COLO829 (cell line): Measurements from ENCODE around the gene NLN.
A peak's percentile ranks its signal among the peaks of the same experiment; 100 is the strongest.

Experiments used
- DNase-seq: peaks from one replicate; pipeline ENCODE4 v3.0.0; 2012; ENCODE audit warnings: low spot score

NLN gene

DNA sequence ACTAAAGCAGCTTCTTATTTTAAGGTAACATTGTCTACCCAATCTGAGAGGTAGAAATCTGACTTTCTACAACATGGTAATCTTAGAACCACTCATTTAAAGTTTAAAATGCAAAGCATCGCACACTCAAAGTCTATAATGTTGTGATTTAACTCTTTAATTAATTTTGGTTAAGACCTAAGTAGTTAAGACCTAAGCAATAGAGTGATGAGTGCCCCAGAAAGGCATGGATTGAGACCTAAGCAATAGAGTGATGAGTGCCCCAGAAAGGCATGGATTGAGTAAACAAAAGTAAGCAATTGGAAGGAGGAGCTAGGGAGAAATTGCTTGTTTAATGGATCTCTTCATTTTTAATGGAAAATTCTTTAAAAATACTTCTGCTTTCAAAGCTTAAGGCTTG lies 86.8 kb downstream of the NLN start:
- DNase-seq: no peak

DNA sequence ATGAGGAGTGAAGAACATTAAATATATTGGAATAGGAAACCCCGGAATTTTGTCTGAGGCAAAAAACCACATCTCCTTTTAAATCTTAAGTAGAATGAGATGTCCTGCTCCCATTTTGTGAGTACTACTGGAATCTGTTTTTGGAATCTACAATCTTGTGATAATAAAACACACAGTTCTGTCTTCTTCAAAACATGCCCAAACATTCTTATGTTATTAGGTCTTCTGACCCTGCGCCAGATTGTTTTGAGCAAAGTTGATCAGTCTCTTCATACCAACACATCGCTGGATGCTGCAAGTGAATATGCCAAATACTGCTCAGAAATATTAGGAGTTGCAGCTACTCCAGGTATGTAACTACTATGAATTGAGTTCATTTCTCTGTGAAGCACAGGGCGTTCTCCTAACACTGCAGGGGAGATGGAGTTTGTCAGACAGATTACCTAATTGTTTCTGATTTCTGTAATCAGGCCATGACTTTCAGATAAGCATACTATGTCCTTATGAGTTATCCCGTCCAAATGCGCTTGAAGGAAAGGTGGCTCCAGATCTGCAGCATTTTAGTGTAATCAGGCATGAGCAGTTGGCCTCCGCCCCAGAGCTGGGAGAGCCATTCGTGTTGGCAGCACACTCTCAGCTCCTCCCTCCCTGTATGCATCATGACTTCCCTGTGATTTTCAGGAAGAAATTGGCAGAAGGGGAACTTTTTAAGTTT lies 88.0 kb downstream of the NLN start:
- no peak for DNase-seq

DNA sequence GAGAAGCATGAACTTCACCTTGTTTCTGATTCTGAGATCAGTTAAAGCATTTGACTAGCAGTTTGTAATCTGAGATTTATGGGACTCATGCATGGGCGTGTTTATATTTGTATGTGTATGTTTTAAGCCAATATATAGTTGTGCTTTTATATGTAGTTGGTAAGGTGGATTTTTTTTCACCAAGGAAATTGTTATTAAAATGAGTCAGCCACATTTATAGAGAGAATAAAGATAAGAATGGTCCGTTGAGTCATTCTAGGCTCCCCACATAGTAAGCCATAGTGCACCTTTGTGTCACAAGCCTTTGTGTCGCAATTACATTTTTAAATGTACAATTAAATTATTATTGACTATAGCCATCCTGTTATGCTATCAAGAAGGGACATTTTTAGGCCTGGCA lies 89.0 kb downstream of the NLN start:
- DNase-seq: no peak

DNA sequence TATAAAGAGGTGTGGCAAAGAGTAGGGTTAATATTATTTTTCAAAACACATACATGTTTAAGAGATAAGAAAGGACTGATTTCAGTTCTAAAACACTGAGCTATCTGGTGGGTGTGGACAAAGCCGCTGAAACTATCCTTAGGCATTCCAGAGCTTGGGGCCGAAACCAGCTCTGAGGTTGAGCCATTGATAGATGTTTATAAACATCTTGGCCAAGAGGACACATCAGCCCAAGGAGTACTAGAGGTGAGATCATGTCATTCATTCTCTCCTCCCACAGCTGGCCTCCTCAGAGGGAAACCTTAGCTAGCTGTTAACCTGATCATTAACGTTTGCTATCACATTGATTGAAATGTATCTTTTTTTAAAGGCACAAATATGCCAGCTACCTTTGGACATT lies 89.9 kb downstream of the NLN start:
- DNase-seq: no peak

DNA sequence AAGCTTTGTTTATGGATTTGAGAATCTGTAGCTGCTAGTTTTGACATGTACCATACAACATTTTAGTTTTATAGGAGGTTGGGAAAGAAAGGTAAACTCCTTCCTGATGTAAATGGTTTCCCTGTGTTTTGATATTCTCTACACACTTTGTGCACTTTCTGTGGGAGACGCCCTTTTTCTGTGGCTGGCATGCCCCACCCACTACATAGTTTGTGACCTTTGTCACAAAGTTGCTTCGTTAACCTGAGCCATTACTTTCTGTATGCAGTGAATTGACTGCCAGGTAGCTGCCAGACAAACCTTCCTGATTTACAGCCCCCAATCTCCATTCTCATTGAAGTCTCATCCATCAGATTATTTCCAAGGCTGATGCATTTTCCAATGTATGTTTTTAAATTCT lies 90.6 kb downstream of the NLN start:
- no peak for DNase-seq

DNA sequence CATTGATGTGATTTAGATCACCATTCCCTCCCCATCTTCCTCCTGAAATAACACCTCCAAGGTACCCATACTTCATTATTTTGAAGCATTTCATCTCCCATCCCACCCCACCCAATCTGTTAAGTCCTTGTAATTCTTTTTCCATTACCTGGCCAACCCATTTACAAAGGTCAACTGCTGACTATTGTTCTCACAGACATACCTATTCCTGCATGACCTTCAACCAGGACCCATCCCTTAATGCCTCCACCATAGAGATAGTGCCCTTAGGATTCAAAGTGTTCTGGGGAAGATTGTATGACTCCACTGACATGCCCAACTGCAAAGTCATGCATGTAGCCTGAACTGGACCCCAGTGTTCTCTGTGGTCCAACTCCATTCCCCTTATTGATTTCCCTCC lies 91.2 kb downstream of the NLN start:
- DNase-seq: no peak

DNA sequence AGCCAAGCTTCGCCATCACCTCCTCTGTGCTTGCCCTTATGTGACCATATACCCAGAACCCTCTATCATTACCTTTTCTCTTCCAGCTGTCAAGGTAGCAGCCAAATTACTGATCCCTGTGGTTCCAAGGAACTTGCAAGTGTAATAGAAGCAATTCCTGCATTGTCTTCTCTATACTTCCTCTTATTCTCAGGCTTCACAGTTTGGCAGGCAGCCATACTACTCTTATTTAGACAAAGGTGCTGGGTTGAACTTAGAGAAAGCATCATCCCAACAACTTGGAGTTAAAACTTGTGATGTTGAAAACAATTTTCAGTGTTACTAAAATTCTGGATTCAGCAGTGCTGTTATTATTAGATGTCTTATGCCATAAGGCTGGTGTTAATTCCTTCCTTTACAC lies 93.2 kb downstream of the NLN start:
- DNase-seq: no peak

DNA sequence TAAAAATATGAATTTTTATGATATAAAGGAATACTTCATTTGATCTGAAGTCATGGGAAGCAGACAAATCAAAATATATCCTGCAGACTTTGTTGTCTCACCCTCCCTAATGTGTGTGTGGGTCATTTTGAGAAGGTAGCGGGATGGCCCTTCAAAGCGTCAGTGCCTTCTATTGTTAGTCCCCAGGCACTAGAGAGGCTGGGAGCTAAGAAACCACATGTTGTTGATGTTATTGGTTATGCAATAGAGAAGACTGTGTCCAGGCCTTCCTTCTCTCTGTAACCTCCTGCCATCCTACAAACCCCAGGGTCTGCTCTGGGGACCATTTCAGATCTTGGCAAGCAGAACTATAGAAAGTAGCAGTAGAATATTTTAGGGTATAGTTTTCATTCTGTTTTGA lies 94.7 kb downstream of the NLN start:
- DNase-seq: no peak

DNA sequence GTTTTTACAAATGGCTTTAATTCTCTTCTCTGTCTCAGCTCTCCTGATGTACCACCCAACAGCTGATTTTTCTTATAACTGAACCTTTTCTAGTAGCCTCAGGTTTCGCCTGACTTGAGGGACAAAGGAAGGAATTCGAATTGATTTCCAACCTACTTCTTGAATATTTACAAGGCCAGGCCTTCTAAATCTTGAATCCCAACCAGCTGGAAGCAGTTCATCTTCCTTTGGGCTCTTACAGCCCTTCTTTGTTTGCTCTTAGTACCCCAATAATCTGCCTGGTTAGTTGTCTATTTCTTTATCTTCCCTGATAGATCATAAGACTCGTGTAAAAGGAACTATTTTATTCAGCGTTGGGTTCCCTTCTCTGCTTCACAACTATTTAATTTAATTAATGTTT lies 95.9 kb downstream of the NLN start:
- DNase-seq: no peak

DNA sequence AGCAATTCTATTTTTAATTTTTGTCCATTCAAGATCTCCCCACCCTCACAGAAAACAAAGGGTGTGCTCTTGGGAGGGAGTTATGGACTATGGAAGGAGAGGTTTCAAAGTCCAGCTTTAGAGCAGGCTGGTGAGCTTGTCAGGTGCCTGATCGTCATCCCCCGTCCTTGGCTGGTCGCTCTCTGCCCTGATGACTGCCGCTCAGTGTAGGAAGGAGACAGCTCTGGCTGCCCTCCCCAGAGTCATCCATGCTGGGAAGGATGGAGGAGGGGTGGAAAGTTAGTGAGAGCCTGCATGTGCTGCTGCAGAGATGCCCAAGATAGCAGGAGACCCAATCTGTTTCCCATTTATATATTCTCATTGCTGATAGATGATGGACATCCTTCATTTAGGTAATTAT lies 96.6 kb downstream of the NLN start:
- DNase-seq: no peak

DNA sequence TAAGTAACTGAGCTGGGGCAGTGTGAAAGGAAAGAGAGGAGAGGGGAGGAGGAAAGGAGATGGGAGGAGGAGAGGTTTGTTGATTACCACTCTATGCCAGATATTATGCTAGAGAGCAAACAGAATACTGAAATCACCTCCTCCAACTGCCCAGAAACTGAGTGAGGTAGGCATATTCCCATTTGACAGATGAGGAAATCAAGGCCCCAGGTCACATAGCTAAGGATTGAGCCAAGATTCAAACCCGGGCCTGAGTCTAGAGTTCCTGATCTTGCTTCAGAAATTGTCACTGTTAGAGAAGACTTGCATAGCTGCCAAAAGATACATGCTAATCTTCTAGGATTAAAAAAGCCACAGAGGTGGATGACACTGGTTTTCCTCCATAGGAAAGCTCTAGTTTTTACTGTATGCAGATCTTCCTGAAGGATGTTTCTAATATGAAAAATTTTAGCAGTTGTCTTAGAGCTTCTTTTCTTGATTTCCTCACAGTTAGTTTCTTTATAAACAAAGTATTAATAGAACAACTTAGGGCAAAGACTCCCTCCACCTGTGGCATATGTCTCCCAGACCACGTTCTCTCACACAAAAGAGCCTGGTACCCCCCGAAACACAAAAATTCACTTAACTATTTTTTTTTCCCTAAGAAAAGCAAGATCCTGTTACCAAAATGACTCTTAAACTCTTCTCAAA lies 97.4 kb downstream of the NLN start:
- DNase-seq: no peak

DNA sequence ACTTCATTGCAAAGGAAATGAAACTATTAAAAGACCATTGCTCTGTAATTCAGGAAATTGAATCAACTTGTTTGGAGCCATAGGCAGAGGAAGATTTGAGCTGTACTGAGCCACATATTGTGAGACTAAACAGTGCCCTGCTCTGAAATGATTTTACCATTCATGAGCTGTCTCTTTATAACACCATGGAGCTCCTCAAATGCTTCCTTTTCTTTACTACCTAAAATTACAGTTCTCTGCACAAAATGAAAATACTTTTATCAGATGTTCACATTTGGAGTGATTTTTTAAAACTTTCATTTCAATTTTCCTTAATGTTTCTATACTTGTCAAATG lies 97.9 kb downstream of the NLN start:
- DNase-seq: no peak

DNA sequence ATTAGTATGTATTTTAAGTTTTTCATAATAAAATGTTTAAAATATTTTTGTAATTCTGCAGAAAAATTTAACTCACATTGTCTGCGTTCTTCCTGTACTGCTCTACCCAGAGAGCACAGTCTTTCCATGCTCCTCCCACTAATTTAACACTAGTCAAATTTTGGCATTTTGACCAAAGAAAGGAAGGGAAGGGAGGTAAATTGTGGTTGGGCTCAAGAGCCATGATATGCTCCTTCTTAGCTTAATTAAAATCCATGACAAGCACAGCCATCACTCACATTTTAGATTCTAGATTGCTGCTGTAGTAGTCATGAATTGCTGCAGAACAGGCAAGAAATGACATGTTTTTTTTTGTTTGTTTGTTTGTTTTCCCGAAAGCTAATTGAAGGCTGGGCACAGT lies 98.4 kb downstream of the NLN start:
- no peak for DNase-seq

DNA sequence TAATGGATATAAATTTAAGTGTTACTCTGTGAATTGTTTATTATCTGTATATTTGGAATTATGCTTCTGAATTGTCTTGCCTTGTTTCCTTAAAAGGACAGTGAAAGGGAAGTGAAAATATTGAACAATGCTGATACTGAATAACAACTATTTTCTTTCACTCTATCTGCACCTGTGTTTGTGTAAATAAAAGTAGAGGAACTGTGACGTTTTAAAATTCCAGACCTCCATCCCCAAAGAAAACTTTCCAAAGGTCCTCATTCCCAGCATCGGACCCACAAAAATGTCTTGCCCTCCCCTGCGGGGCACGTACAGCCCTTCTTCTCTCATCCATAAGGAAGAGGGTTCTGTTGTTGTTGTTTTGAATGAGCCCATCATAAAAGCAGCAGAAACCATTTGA lies 100.0 kb downstream of the NLN start:
- DNase-seq: no peak

DNA sequence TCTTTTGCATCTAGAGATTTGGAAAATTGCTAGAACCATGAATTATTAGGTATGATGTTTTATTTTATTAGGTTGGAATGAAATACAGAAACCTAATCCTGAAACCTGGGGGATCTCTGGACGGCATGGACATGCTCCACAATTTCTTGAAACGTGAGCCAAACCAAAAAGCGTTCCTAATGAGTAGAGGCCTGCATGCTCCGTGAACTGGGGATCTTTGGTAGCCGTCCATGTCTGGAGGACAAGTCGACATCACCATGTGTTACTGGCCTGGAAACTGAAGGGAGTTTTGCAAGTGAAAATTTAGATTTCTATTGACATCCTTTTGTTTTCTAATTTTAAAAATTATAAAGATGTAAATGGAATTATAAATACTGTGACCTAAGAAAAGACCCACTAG lies 100.7 kb downstream of the NLN start:
- DNase-seq: no peak

DNA sequence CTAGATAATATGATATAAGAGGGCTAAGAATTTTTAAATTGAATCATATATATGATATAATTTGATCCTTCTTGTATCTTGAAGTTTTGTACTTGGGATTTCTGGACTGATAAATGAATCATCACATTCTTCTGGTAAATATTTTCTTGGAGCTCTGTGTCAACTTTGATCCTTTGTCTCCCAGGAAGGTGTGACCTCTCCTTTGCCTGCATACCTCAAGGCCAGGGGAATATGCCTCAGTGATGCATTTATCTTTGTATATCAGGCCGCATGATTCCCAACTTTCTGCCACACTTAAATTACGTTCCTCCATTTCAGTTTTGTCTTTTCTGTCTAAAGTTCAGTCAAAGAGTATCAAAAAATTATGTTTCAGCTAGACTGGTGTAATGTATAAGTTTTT lies 101.2 kb downstream of the NLN start:
- DNase-seq: no peak

DNA sequence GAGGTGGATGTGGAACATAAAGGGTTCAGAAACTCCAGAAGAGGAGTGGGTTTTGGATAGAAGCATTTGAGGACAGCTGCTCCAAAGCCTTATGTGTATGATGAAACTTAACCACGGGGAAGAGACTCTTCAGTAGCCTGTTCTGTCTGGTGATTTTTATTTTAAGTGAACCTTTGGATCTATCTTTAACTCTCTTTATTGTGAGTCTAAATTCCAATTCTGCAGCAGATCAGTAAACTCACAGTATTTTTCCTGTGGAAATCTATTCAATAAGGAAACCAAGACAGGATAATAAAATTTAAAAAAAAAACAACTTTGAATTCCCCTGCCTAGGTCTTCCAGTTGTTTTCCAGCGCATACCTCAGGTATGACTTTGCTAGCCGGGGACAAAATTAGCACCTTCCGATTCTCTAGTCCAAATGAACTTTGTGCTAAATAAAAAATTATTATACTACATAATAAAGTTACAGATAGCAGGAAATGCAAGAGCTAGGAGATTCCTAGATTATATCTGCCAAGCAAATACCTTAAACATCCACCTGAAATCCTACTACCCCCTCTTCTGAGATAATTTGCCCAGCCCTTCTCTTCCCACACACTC lies 101.9 kb downstream of the NLN start:
- DNase-seq: no peak

DNA sequence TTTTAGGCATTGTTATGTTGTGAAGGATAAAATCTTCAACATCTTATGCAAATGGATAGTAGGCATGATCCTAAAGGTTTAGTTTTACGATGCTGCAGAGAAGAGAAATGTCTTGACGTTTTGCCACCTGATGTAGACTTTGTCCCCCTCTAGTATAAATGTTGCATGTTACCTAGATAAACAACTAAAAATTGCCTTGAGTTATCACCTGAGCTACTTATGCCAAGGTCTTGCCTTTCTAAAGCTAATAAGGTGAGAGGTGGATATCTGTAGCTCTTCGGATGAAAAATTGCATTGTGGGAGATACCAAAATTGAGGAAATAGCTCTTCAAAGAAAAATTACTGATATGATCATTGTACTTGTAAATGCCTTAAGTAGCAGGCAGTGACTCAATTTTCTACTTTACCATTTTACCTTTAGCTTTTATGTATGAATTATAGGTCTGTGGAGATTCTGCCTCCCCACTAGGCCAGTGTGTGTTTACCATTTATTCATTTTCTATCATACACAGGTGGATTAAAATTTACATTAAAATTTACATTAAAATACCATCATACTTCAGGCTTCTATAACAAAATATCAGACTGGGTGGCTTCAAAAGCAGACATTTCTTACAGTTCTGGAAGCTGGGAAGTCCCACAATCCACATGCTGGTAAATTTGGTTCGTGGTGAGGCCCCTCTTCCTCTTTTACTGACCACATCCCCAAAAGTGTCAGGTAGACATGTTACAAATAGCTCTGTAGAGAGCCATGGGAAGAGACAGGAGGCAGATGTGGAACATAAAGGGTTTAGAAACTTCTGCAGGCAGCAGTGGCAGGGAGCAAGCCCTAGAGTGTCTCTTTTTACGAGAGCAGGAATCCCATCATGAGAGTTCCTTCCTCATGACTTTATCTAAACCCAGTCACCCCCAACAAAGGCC lies 103.7 kb downstream of the NLN start:
- no peak for DNase-seq

DNA sequence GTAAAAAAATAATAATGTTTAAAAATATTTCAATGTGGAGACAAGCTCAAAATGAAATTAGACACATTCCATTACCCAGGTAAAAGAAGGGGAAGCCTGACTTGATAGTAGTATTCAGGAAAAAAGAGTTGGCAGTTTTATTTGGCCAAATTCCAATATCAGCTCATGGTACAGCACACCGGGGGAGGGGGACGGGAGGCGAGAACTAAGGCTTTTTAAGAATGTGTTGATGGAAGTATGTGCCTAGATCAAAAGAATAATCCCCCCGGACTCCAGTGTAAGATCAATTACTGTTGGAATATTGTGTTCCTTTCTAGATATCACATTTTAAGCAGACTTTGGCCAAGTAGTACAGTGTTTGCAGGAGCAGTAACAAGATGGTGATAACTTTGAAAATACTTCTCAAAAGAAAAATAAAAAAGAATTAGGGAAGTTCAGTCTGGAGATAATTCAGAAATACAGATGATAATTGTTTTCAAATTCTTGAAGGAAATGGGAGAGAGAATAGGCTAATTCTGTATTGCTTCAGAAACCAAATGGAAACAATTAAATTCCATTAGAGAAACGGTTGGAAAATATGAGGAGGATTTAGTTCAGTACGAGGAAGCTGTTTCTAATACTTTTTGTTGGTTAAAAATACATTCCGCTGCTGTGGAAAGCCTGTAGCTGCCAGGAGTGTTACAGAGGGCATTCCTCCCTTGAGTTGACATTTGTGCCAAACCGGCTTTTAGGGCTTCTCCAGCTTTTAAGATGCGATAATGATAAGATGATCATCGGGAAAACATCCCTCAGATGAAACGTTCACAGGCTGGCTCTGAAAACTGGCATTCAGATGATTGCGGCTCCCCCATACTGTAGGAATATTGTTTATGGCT lies 106.3 kb downstream of the NLN start:
- DNase-seq: no peak

DNA sequence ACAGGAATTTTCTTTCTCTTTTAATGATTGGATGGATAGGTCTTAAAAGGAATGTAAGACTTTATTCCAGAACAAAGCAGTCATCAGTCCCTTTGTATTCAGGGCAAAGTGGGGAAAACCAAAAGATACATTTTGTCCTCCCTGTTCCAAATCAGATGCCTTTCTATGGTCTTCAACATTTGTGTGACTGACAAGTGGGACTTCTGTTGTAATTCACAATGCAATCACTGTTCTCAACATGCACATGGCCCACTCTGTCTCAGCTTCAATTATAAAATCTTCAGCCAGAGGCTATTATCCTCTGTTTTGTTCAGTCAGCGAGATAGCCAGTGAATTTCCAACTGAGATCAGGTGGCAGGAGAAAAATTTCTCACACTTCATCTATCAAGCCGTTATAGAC lies 108.9 kb downstream of the NLN start:
- DNase-seq: peak; percentile 43

DNA sequence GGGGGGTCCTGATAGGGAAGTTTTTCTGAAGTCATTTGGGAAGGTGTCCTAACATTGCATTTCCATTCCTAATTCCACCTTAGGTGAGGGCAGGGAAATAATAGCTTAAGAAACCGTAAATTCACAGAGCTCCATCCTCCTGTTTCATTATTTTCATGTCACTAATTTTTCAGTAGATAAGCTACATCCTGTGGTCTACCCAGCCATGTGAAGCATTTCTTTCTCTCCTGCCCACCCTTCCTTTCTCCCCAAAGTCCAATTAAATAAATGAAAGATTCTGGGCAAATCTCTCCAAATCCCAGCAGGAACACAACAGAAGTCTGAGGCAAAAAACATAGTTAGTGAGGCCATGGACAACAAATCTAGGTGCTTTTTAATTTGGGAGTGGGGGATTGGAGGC lies 109.3 kb downstream of the NLN start:
- no peak for DNase-seq

DNA sequence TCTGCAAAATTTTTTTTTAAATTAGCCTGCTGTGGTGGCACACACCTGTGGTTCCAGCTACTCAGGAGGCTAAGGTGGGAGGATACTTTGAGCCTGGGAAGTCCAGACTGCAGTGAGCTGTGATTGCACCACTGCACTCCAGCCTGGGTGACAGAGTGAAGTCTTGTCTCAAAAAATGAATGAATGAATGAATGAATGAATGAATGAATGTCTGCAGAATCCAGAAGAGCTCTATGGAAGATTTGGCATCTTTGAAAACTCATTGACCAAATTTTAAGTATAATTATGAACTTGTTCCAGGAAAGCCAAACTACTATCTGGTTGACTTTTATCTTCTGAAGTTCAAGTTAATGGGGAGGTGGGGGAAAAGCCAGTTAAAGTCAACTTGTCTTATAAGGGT lies 110.1 kb downstream of the NLN start:
- no peak for DNase-seq
